GM10248 (cell line): Measurements from ENCODE around the gene EN2.

Experiments used
- CTCF ChIA-PET: fragments of 300-600 bp; sonication (Branson Sonifier 250); formaldehyde crosslinking; extraction: SDS; loops from one replicate; lab custom pipeline; 2021; ENCODE audit warnings: antibody characterized with exemption; lab: Yijun Ruan, JAX
- POLR2A ChIA-PET: fragments of 350-650 bp; sonication (Branson Sonifier 250); formaldehyde crosslinking; extraction: SDS; loops from one replicate; lab custom pipeline; 2020; ENCODE audit warnings: antibody characterized with exemption; lab: Yijun Ruan, JAX
- DNase-seq: peaks from one replicate; pipeline ENCODE4 v3.0.0; 2012; ENCODE audit errors: extremely low spot score
- TF ChIP-seq, protein P1 (sequence below): IDR thresholded peaks from 2 replicates; pipeline ENCODE4 v1.5.1; 2012; ENCODE audit warnings: mild to moderate bottlenecking, low read depth; ENCODE audit errors: extremely low read depth, missing control alignments, control extremely low read depth

The EN2 gene

GRCh38 chr7:155458878-155459699 is 1.2 kb downstream of the EN2 start:
- CTCF ChIA-PET = no interaction called here
- no peak for DNase-seq
- TF ChIP-seq, protein P1, sequence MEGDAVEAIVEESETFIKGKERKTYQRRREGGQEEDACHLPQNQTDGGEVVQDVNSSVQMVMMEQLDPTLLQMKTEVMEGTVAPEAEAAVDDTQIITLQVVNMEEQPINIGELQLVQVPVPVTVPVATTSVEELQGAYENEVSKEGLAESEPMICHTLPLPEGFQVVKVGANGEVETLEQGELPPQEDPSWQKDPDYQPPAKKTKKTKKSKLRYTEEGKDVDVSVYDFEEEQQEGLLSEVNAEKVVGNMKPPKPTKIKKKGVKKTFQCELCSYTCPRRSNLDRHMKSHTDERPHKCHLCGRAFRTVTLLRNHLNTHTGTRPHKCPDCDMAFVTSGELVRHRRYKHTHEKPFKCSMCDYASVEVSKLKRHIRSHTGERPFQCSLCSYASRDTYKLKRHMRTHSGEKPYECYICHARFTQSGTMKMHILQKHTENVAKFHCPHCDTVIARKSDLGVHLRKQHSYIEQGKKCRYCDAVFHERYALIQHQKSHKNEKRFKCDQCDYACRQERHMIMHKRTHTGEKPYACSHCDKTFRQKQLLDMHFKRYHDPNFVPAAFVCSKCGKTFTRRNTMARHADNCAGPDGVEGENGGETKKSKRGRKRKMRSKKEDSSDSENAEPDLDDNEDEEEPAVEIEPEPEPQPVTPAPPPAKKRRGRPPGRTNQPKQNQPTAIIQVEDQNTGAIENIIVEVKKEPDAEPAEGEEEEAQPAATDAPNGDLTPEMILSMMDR = no peak
- POLR2A ChIA-PET = no interaction called here

- POLR2A ChIA-PET = no interaction called here
- no peak for DNase-seq
- CTCF ChIA-PET = no interaction called here
- TF ChIP-seq, protein P1 = no peak
Observed at GRCh38 chr7:155459700-155460461, 2.0 kb downstream of the EN2 start.

DNA sequence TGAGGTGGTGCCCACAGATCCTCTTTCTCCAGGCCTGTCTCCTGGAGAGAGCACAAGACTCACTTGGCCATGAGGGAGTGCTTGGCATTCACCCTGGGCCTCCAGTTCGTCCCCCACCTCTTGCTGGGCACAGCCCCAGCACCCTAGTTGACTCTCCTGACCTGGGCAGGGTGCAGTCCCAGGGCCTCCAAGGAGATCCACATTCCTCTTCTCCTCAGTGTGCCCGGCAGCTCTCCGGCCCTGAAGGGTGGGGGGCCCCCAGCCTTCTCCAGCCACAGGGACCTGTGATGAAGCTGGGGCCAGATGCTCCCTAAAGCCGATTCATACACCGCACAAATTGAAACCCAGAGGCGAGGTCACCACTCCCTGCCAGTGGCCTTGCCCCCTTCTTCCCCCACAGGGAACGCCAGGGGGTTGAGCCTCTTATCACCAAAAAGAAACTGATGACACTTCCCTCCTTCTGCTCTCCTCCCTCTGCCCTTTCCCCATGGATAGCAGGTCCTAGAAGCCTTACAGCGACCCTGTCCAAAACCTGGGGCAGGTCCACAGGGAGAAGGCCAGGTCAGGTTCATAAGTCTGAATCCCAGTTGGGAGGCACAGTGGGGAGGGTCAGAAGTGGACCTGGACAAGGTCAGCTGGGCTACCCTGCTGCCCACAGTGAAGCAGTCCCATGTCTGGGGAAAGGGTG is 3.1 kb downstream of the EN2 start:
- POLR2A ChIA-PET = no interaction called here

GRCh38 chr7:155461631-155462030 is 3.7 kb downstream of the EN2 start:
- TF ChIP-seq, protein P1 = no peak
- POLR2A ChIA-PET = no interaction called here
- CTCF ChIA-PET = interaction anchor here (1.4 kb wide), 1 partner anchor 82 kb away, joined by 3 read pairs; no protein-coding TSS in a partner anchor
- DNase-seq = no peak

More for the DNA sequence above, 3.1 kb downstream of the EN2 start:
- TF ChIP-seq, protein P1 = no peak
- CTCF ChIA-PET = no interaction called here
- no peak for DNase-seq

GRCh38 chr7:155462163-155462735 is 4.3 kb downstream of the EN2 start:
- TF ChIP-seq, protein P1 = no peak
- CTCF ChIA-PET = interaction anchor here (1.3 to 1.4 kb wide), 2 partner anchors 82 to 85 kb away, joined by 3 read pairs; no protein-coding TSS in a partner anchor
- no peak for DNase-seq
- POLR2A ChIA-PET = no interaction called here
